ENCODE measurements around the gene RPL27A. TPM values are rescaled to one million over a fixed set of nuclear protein-coding genes. Genes with fewer than 3 reads are reported as not detected.
"Not testable (repeated sequence)": the region's sequence is repeated elsewhere in the genome, so short reads cannot be mapped to it uniquely, and the experiment has no call there.

Gene RPL27A
- total RNA-seq, 1 donor from 2014 or later = 920 TPM

DNA sequence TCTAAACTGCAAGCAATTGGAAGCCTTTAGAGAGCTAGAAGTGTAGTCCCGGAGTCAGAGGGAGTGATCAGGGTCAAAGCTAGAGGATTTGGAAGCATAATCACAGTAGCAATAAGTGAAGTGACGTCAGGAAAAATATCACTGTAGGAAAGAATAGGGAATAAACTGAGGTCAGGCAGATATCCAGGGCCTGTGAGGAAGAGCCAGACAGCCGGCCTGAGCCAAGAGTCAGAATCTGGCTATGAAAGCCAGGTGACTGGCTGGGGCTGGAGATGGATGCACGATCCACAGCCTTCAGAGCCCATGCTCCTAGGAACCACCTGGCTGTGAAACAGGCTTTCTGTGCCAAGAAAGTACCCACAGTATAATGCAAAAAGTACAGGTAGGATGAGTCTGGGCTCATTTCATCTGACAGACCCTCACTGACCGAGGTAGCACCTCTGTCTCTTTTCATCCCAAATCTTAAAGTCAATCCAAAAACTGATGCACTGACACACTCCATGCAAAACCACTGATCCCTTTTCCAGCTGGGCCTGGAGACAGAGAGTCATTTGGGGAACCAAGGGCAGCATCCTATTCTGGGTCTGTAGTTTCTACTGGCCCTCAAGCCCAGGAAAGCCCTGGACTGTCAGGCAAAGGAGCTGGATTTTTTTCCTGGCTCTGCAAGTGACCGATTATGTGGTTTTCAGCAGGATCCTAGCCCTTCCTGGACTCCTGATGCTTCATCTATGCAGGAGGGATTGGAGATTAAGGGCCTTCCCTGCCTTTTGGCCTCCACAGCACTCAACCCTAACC, 21.4 kb upstream of the RPL27A start:
- ATAC-seq = no peak
- intact Hi-C loops (cut with DNase I) = no loop called here
- TF ChIP-seq, protein P1, sequence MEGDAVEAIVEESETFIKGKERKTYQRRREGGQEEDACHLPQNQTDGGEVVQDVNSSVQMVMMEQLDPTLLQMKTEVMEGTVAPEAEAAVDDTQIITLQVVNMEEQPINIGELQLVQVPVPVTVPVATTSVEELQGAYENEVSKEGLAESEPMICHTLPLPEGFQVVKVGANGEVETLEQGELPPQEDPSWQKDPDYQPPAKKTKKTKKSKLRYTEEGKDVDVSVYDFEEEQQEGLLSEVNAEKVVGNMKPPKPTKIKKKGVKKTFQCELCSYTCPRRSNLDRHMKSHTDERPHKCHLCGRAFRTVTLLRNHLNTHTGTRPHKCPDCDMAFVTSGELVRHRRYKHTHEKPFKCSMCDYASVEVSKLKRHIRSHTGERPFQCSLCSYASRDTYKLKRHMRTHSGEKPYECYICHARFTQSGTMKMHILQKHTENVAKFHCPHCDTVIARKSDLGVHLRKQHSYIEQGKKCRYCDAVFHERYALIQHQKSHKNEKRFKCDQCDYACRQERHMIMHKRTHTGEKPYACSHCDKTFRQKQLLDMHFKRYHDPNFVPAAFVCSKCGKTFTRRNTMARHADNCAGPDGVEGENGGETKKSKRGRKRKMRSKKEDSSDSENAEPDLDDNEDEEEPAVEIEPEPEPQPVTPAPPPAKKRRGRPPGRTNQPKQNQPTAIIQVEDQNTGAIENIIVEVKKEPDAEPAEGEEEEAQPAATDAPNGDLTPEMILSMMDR (IDR thresholded peaks at IDR 0.05) = no peak
- Histone ChIP-seq H3K4me3 (no peak overlapping the region), H3K36me3 (no peaks in the 10 kb centered on the region), H3K27me3 (ENCODE audit: low read depth) (no peaks in the 10 kb centered on the region), H3K9me3 (no peaks in the 10 kb centered on the region), H3K4me1 (no peaks in the 10 kb centered on the region), H3K27ac (no peak overlapping the region)
- no peak for DNase-seq

DNA sequence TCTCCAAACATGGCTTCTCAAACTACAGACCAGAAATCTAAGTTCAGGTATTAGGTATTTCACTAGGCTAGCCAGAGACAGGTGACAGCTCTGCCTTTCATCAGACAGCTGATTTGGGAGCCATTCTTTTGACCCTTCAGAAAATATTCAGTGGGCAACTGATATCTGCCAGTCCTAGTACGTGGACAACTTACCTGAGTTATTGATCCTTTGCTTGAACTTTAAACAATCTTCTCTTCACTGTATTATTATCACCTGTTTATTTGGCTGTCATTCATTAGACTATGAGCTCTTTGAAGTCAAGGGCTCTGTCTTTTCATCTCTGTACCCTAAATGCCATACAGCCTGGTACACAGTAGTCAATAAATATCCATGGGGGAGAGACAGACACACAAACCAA, 17.4 kb upstream of the RPL27A start:
- ATAC-seq = no peak
- Histone ChIP-seq H3K36me3 (peaks cover 11% of the 10 kb centered on the region), H3K4me1 (no peaks in the 10 kb centered on the region), H3K4me3 (no peak overlapping the region), H3K27ac (no peak overlapping the region), H3K9me3 (no peaks in the 10 kb centered on the region), H3K27me3 (ENCODE audit: low read depth) (no peaks in the 10 kb centered on the region)
- TF ChIP-seq, protein P1 (IDR thresholded peaks at IDR 0.05) = no peak
- intact Hi-C loops (cut with DNase I) = no loop called here
- no peak for DNase-seq

DNA sequence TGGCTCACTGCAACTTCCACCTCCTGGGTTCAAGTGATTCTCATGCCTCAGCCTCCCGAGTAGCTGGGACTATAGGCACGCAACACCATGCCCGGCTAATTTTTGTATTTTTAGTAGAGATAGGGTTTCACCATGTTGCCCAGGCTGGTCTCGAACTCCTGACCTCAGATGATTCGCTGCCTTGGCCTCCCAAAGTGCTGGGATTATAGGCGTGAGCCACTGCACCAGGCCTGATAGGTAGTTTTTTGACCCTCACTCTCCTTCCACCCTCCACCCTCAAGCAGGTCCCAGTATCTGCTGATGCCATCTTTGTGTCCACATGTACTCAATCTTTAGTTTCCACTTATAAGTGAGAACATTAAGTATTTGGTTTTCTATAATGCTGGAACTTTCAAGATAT, 12.5 kb upstream of the RPL27A start:
- H3K4me3 ChIP-seq; ATAC-seq; H3K27me3 ChIP-seq (ENCODE audit: low read depth); H3K27ac ChIP-seq; H3K9me3 ChIP-seq; DNase-seq; intact Hi-C loops (cut with DNase I): not testable (repeated sequence)
- peaks cover 36% of the 10 kb centered on the region for H3K36me3 ChIP-seq
- H3K4me1 ChIP-seq = peaks cover 14% of the 10 kb centered on the region

DNA sequence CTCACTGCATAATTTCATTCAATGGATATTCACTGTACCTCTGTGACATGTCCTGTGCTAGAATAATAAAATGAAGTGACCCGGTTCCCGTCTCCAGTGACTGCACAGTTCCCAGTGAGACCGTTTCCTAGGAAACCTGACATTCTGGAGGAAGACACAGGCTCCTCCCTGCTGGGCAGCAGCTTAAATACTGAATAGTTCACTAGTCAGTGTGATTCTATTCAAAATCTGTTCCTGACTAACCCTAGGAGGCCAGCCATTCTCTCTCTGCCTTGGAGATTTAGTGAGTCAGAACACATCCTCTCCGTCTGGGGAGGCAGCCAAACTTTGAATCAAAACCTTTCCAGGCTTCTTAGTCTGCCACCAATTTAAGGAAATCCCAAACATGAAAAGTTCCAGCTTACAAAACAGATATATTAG, 11.4 kb upstream of the RPL27A start:
- ATAC-seq (peak; percentile 66 to 69), DNase-seq (no peak)
- Histone ChIP-seq H3K27ac (peak overlapping the region; percentile 3), H3K36me3 (peaks cover 36% of the 10 kb centered on the region), H3K4me1 (peaks cover 14% of the 10 kb centered on the region), H3K27me3 (ENCODE audit: low read depth) (no peaks in the 10 kb centered on the region), H3K9me3 (no peaks in the 10 kb centered on the region), H3K4me3 (no peak overlapping the region)
- TF ChIP-seq, protein P1 (IDR thresholded peaks at IDR 0.05) = no peak
- intact Hi-C loops (cut with DNase I) = no loop called here

DNA sequence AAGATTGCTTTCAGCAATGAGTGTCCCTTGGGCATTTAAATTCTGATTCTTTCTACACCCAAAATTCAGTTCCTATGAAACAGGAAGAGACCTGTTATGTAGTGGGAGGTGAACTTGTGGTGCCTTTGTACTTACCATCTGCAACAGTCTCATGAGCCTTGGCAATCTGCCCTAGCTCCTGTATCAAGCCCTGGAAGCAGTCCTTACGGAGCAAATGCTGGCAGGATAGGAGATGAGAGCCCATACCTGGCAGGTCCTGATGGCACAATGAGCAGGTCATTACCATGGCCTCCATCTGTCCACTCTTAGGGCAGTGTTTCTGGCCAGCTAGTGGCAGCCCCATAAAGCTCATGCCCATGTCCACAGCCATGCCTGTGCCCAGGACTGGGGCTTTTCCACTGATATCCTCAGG, 10.9 kb upstream of the RPL27A start:
- peaks cover 36% of the 10 kb centered on the region for H3K36me3 ChIP-seq
- no peak overlapping the region for H3K4me3 ChIP-seq
- H3K27ac ChIP-seq = peak overlapping the region; percentile 40
- intact Hi-C loops (cut with DNase I) = no loop called here
- TF ChIP-seq, protein P1 (IDR thresholded peaks at IDR 0.05) = no peak
- DNase-seq (no peak), ATAC-seq (peak; percentile 26 to 34)
- H3K4me1 ChIP-seq = peaks cover 14% of the 10 kb centered on the region
- H3K27me3 ChIP-seq (ENCODE audit: low read depth) = no peaks in the 10 kb centered on the region
- H3K9me3 ChIP-seq = no peaks in the 10 kb centered on the region

DNA sequence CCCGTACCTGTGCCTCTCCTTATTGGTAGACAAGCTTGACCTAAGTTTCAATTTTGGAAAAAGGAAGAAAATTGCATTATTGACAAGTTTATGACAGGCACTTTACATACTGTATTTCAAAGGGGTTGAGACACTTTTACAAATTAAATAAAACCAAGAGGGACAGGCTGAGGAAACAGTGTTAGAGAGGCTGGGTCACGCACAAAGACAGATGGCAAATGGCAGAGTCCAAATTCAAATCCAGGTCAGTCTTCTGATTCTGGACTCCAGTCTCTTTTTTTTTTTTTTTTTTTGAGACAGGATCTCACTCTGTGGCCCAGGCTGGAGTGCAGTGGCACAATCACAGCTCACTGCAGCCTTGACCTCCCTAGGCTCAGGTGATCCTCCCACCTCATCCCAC, 10.2 kb upstream of the RPL27A start:
- TF ChIP-seq, protein P1 (IDR thresholded peaks at IDR 0.05) = no peak
- DNase-seq (no peak), ATAC-seq (no peak)
- intact Hi-C loops (cut with DNase I) = no loop called here
- Histone ChIP-seq H3K9me3 (no peaks in the 10 kb centered on the region), H3K27me3 (ENCODE audit: low read depth) (no peaks in the 10 kb centered on the region), H3K4me1 (peaks cover 14% of the 10 kb centered on the region), H3K36me3 (peaks cover 36% of the 10 kb centered on the region), H3K27ac (peak overlapping the region; percentile 40), H3K4me3 (no peak overlapping the region)

Measured in lower lobe of right lung (tissue), 2 donors.